ENCODE measurements around the gene ASPSCR1.
"Not testable (repeated sequence)": the region's sequence is repeated elsewhere in the genome, so short reads cannot be mapped to it uniquely, and the experiment has no call there.

Gene ASPSCR1

GRCh38 chr17:81953443-81953842 lies 24.0 kb upstream of the ASPSCR1 start:
- DNase-seq (ENCODE audit: low read depth); H3K4me3 ChIP-seq (ENCODE audit: control insufficient read depth, low read depth, low read length): not testable (repeated sequence)
- peak; percentile 6 for TF ChIP-seq CTCF (conservative IDR thresholded peaks at IDR 0.05; ENCODE audit: control insufficient read depth, insufficient read depth, low read depth, low read length)

- no peak overlapping the region for H3K4me3 ChIP-seq (ENCODE audit: control insufficient read depth, low read depth, low read length)
- DNase-seq (ENCODE audit: low read depth), result no peak
- no peak for TF ChIP-seq CTCF (conservative IDR thresholded peaks at IDR 0.05; ENCODE audit: control insufficient read depth, insufficient read depth, low read depth, low read length)
Measured at GRCh38 chr17:81954131-81955057, 23.0 kb upstream of the ASPSCR1 start.

- no peak overlapping the region for H3K4me3 ChIP-seq (ENCODE audit: control insufficient read depth, low read depth, low read length)
- DNase-seq (ENCODE audit: low read depth), result no peak
- TF ChIP-seq CTCF (conservative IDR thresholded peaks at IDR 0.05; ENCODE audit: control insufficient read depth, insufficient read depth, low read depth, low read length), result no peak
Measured at GRCh38 chr17:81955058-81955681, 22.3 kb upstream of the ASPSCR1 start.

GRCh38 chr17:81955756-81956544 lies 21.5 kb upstream of the ASPSCR1 start:
- no peak overlapping the region for H3K4me3 ChIP-seq (ENCODE audit: control insufficient read depth, low read depth, low read length)
- DNase-seq (ENCODE audit: low read depth), result no peak
- TF ChIP-seq CTCF (conservative IDR thresholded peaks at IDR 0.05; ENCODE audit: control insufficient read depth, insufficient read depth, low read depth, low read length), result no peak

- no peak overlapping the region for H3K4me3 ChIP-seq (ENCODE audit: control insufficient read depth, low read depth, low read length)
- no peak for TF ChIP-seq CTCF (conservative IDR thresholded peaks at IDR 0.05; ENCODE audit: control insufficient read depth, insufficient read depth, low read depth, low read length)
- DNase-seq (ENCODE audit: low read depth), result no peak
Measured at GRCh38 chr17:81956607-81957589, 20.5 kb upstream of the ASPSCR1 start.
